Epithelial cell of prostate (primary cell): ENCODE results near the gene SMG6.
A peak's percentile ranks its signal among the peaks of the same experiment; 100 is the strongest.

Source experiments
- DNase-seq: peaks from one replicate; pipeline ENCODE4 v3.0.0-alpha.2; 2011; ENCODE audit warnings: low read depth, low spot score
- H3K27ac ChIP-seq: fragments of 450-650 bp; 2 replicates; pipeline ENCODE4 v1.5.1; 2017; ENCODE audit warnings: mild to moderate bottlenecking

The SMG6 gene

GRCh38 chr17:2122641-2123302 lies 180.8 kb downstream of the SMG6 start:
- H3K27ac ChIP-seq = peak overlapping the region; percentile 73
- DNase-seq = peak; percentile 65

- no peak overlapping the region for H3K27ac ChIP-seq
- DNase-seq = no peak
Measured at GRCh38 chr17:2120586-2121335, 182.8 kb downstream of the SMG6 start.

- no peak for DNase-seq
- no peak overlapping the region for H3K27ac ChIP-seq
Measured at GRCh38 chr17:2113279-2113622, 190.3 kb downstream of the SMG6 start.

- DNase-seq = no peak
- no peak overlapping the region for H3K27ac ChIP-seq
Measured at GRCh38 chr17:2111691-2112090, 191.9 kb downstream of the SMG6 start.

GRCh38 chr17:2110436-2110835 lies 193.1 kb downstream of the SMG6 start:
- no peak overlapping the region for H3K27ac ChIP-seq
- DNase-seq = no peak

GRCh38 chr17:2108170-2108569 lies 195.4 kb downstream of the SMG6 start:
- H3K27ac ChIP-seq = no peak overlapping the region
- no peak for DNase-seq

- DNase-seq = no peak
- no peak overlapping the region for H3K27ac ChIP-seq
Measured at GRCh38 chr17:2107506-2107905, 196.1 kb downstream of the SMG6 start.

GRCh38 chr17:2107050-2107449 lies 196.5 kb downstream of the SMG6 start:
- no peak overlapping the region for H3K27ac ChIP-seq
- no peak for DNase-seq

- no peak overlapping the region for H3K27ac ChIP-seq
- no peak for DNase-seq
Measured at GRCh38 chr17:2106308-2106955, 197.2 kb downstream of the SMG6 start.

GRCh38 chr17:2105663-2106062 lies 197.9 kb downstream of the SMG6 start:
- no peak for DNase-seq
- no peak overlapping the region for H3K27ac ChIP-seq

GRCh38 chr17:2102931-2103809 lies 200.4 kb downstream of the SMG6 start:
- no peak for DNase-seq
- peak overlapping the region; percentile 6 for H3K27ac ChIP-seq

GRCh38 chr17:2101448-2102257 lies 201.9 kb downstream of the SMG6 start:
- peak overlapping the region; percentile 43 for H3K27ac ChIP-seq

GRCh38 chr17:2095536-2095910 lies 208.1 kb downstream of the SMG6 start:
- no peak for DNase-seq
- no peak overlapping the region for H3K27ac ChIP-seq

More at GRCh38 chr17:2101448-2102257, 201.9 kb downstream of the SMG6 start:
- DNase-seq = peak; percentile 98

GRCh38 chr17:2094891-2095535 lies 208.6 kb downstream of the SMG6 start:
- no peak overlapping the region for H3K27ac ChIP-seq
- DNase-seq = no peak

GRCh38 chr17:2093349-2093748 lies 210.2 kb downstream of the SMG6 start:
- no peak for DNase-seq

GRCh38 chr17:2092253-2092652 lies 211.3 kb downstream of the SMG6 start:
- DNase-seq = no peak
- no peak overlapping the region for H3K27ac ChIP-seq

More at GRCh38 chr17:2093349-2093748, 210.2 kb downstream of the SMG6 start:
- H3K27ac ChIP-seq = no peak overlapping the region

GRCh38 chr17:2090804-2091534 lies 212.6 kb downstream of the SMG6 start:
- no peak for DNase-seq
- no peak overlapping the region for H3K27ac ChIP-seq

- no peak overlapping the region for H3K27ac ChIP-seq
- DNase-seq = no peak
Measured at GRCh38 chr17:2090210-2090641, 213.4 kb downstream of the SMG6 start.
